K562 (cell line): ENCODE data around the gene TEAD4. TPM values are rescaled to one million over a fixed set of nuclear protein-coding genes. Genes with fewer than 3 reads are reported as not detected.
A peak's percentile ranks its signal among the peaks of the same experiment; 100 is the strongest.

Source experiments
- ATAC-seq: fragments of 200-7000 bp; cut with Tn5 transposase; 3 replicates; pipeline ENCODE4 v1.9.1; 2020; ENCODE audit warnings: moderate library complexity
- BruUV-seq: library from RNA; stranded (reverse); fragments of 400-500 nt; replicated peaks from 2 replicates; lab custom pipeline; 2021; lab: Mats Ljungman, UMichigan
- CTCF ChIA-PET: fragments of 300-600 bp; formaldehyde crosslinking; extraction: SDS; loops from one replicate; lab custom pipeline; 2021; ENCODE audit warnings: low intra/inter-chr PET ratio; lab: Yijun Ruan, JAX
- POLR2A ChIA-PET: fragments of 300-600, 350-650 bp; sonication (Branson Sonifier 250); formaldehyde crosslinking; extraction: SDS; loops from one replicate; lab custom pipeline; 2021; ENCODE audit warnings: antibody characterized with exemption, inconsistent platforms; lab: Yijun Ruan, JAX
- DNase-seq, 4 experiments: peaks; one replicate each; pipeline versions ENCODE4 v3.0.0 to v3.0.0-alpha.2; 2011 to 2018; ENCODE audit warnings: low spot score in 3 of 4, mixed read lengths in 3 of 4; ENCODE audit errors: extremely low read depth in 1 of 4
- FAIRE-seq: peaks from 2 replicates; lab custom pipeline; 2011; peaks lifted over from hg19 to GRCh38; lab: Jason Lieb, UNC
- H2AFZ ChIP-seq: 2 replicates; pipeline ENCODE4 v1.6.0; 2011; ENCODE audit warnings: low read depth, low read length, control low read depth, inconsistent platforms
- H3K27ac ChIP-seq: fragments of 200-600 bp; 3 replicates; pipeline ENCODE4 v1.8.0; 2011; ENCODE audit warnings: low read depth, mild to moderate bottlenecking, control low read depth, inconsistent platforms, low read length, moderate library complexity, mixed read lengths; ENCODE audit errors: extremely low read depth
- H3K27me3 ChIP-seq, 2 experiments: fragments of 300-600 bp in 1 of 2; 2 replicates in 1 of 2; 3 replicates in 1 of 2; pipeline versions ENCODE4 v1.6.0 to v1.8.0; 2011; ENCODE audit warnings: inconsistent platforms in 2 of 2, low read length in 2 of 2, mild to moderate bottlenecking in 1 of 2, mixed read lengths in 1 of 2, moderate library complexity in 1 of 2; ENCODE audit not compliant: control insufficient read depth in 2 of 2, insufficient read depth in 2 of 2
- H3K36me3 ChIP-seq: fragments of 300-600 bp; 3 replicates; pipeline ENCODE4 v1.8.0; 2011; ENCODE audit warnings: mild to moderate bottlenecking, low read length, inconsistent platforms; ENCODE audit not compliant: control insufficient read depth, insufficient read depth
- H3K4me1 ChIP-seq, 2 experiments: fragments of 200-600 bp in 1 of 2; replicated peaks in 1 of 2; 2 replicates in 1 of 2; 3 replicates in 1 of 2; pipeline versions ENCODE4 v1.5.1 to v1.8.0; 2011; ENCODE audit warnings: inconsistent platforms in 2 of 2, low read length in 2 of 2, mild to moderate bottlenecking in 1 of 2, mixed read lengths in 1 of 2, moderate library complexity in 1 of 2; ENCODE audit not compliant: control insufficient read depth in 2 of 2, insufficient read depth in 2 of 2
- H3K4me2 ChIP-seq: 2 replicates; pipeline ENCODE4 v1.6.1; 2011; ENCODE audit warnings: low read length, control low read depth, inconsistent platforms, mixed read lengths; ENCODE audit not compliant: insufficient read depth
- H3K4me3 ChIP-seq: fragments of 200-600 bp; sonication (generic), shearing (Covaris generic); 2 replicates; pipeline ENCODE4 v1.5.1; 2016; ENCODE audit warnings: control low read depth, inconsistent platforms
- H3K79me2 ChIP-seq: fragments of 200-600 bp; 3 replicates; pipeline ENCODE4 v1.8.0; 2011; ENCODE audit warnings: low read length, inconsistent platforms; ENCODE audit not compliant: control insufficient read depth, insufficient read depth
- H3K9ac ChIP-seq, 2 experiments: 2 replicates each; pipeline versions ENCODE4 v1.6.0 to v1.6.1; 2011; ENCODE audit warnings: low read depth in 2 of 2, low read length in 2 of 2, control low read depth in 1 of 2, inconsistent platforms in 1 of 2, mild to moderate bottlenecking in 1 of 2, mixed read lengths in 1 of 2; ENCODE audit not compliant: insufficient read depth in 1 of 2
- H3K9me1 ChIP-seq: one replicate; pipeline ENCODE4 v1.6.0; 2011; ENCODE audit warnings: inconsistent platforms, mild to moderate bottlenecking, low read length, moderate library complexity; ENCODE audit not compliant: control insufficient read depth, insufficient read depth
- H3K9me3 ChIP-seq: replicated peaks from 2 replicates; pipeline ENCODE4 v1.5.1; 2011; ENCODE audit warnings: low read depth, low read length, inconsistent platforms; ENCODE audit not compliant: control insufficient read depth, insufficient read depth
- H4K20me1 ChIP-seq: replicated peaks from 2 replicates; pipeline ENCODE4 v1.6.1; 2011; ENCODE audit warnings: low read length, inconsistent platforms, mixed read lengths; ENCODE audit not compliant: control insufficient read depth, insufficient read depth
- MYNN ChIP-seq, 2 experiments: sonication (generic); formaldehyde crosslinking in 1 of 2; IDR thresholded peaks; 2 replicates each; pipeline versions ENCODE4 v1.5.0 to v1.6.1; 2016 to 2020; ENCODE audit warnings: antibody characterized with exemption in 1 of 2, missing genetic modification reagents in 1 of 2
- WGBS: fragments of 100-300 bp; shearing (Covaris generic); methylation state at CpG from one replicate; pipeline ENCODE4 v1.1.6; 2016; ENCODE audit warnings: low coverage, mixed read lengths; ENCODE audit not compliant: insufficient coverage; ENCODE audit errors: missing lambda C conversion rate; 5-methylcytosine and 5-hydroxymethylcytosine counted together
- in situ Hi-C: fragments of 300-500 bp; cut with MboI; formaldehyde crosslinking; loops from 4 replicates; pipeline ENCODE4 v1.15.0; 2018; ENCODE audit warnings: inconsistent platforms, mixed read lengths
- intact Hi-C: fragments of 100-400 bp; cut with micrococcal nuclease; formaldehyde crosslinking; loops from 2 replicates; pipeline ENCODE4 v1.14.2; 2022
- polyA plus RNA-seq, 8 experiments: library from polyadenylated mRNA; depleted of rRNA in 4 of 8; stranded (reverse) in 5 of 8; unstranded in 3 of 8; fragments of >200 nt; fragmentation: Nextera tagmentation in 2 of 8; fragmentation: Illumina TruSeq in 1 of 8; extraction: Ambion mirVana in 2 of 8; extraction: Trizol in 1 of 8; gene quantifications; 2 replicates each; pipeline versions ENCODE4 v1.2.1 to v1.2.3, GENCODE V29; 2011 to 2014; ENCODE audit warnings: inconsistent platforms in 1 of 8, missing spikeins in 1 of 8
- total RNA-seq, 7 experiments: library from RNA; depleted of rRNA in 6 of 7; stranded (reverse); fragments of >200 nt in 6 of 7; fragmentation: Illumina TruSeq in 2 of 7; extraction: Trizol in 2 of 7; gene quantifications; 2 replicates each; pipeline versions ENCODE4 v1.2.1 to v1.2.3, GENCODE V29; 2011 to 2021; ENCODE audit warnings: low replicate concordance in 1 of 7
- TF ChIP-seq, protein P1 (sequence below), 2 experiments: fragments of 250-450 bp in 1 of 2; fragments of 450-650 bp in 1 of 2; sonication (Bioruptor Pico) in 1 of 2; IDR thresholded peaks; 2 replicates each; pipeline versions ENCODE4 v1.6.1 to v1.8.0; 2016 to 2021; ENCODE audit warnings: mild to moderate bottlenecking in 2 of 2, moderate library complexity in 2 of 2, missing compliant biosample characterization in 1 of 2, missing genetic modification characterization in 1 of 2

TEAD4 gene
- total and polyA plus RNA-seq, 9 of the 15 experiments (the other 6 are each of a cell fraction or from before 2014, with no cell fraction given) = 0.82 to 40.0 (median 17.0) TPM

DNA sequence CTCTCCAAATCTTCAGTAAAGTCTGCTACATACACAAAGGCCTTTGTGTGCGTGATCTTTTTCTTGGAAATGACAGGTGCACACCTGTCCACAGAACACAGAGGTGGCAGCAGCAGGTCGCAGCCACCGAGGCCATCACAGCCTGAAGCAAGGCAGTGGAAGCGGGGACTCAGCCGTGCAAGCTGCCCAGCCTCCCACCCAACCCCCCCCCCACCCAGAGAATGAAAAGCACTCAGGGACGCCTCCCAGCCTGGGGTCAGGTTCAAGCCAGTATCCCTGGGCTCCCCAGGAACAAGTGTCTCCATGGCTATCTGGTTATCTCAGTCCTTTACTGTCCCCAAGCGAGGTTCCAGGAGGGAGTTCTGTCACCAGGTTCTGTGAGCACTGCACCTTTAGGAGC lies 86.8 kb downstream of the TEAD4 start:
- ChIA-PET POLR2A (interaction anchor here (0.6 to 0.7 kb wide), 2 partner anchors 8 to 191 kb away, joined by 3 read pairs; no protein-coding TSS in a partner anchor), CTCF (interaction anchor here (0.6 kb wide), 1 partner anchor 356 kb away, joined by 4 read pairs; no protein-coding TSS in a partner anchor)
- no TSS peak for BruUV-seq
- 28% methylated on average over 4 of the region's 7 CpGs for WGBS
- Histone ChIP-seq H4K20me1 (peaks cover 7% of the 10 kb centered on the region; the same call in 1 of the 2 replicates), H3K27me3 (peaks cover 2 to 3% of the 10 kb centered on the region in 2 experiments; a peak in 2 of 5 replicates), H3K4me2 (no peak overlapping the region), H3K9ac (no peak overlapping the region), H3K27ac (no peak overlapping the region), H3K36me3 (peaks cover 8% of the 10 kb centered on the region; the same call in 1 of the 3 replicates), H3K9me3 (no peaks in the 10 kb centered on the region), H3K4me3 (no peak overlapping the region), H2AFZ (no peak overlapping the region), H3K4me1 (peaks cover 0 to 3% of the 10 kb centered on the region in 2 experiments; a peak in 2 of 5 replicates), H3K9me1 (no peaks in the 10 kb centered on the region), H3K79me2 (no peaks in the 10 kb centered on the region)
- intact Hi-C loops (no loop called here), in situ Hi-C loops (no loop called here)
- no peak for FAIRE-seq
- peak in 2 of 4 experiments; percentile 4 to 5 for DNase-seq
- ATAC-seq = no peak
- no peak for TF ChIP-seq MYNN (IDR thresholded peaks at IDR 0.05)
- TF ChIP-seq MYNN (CRISPR knock-in tag; IDR thresholded peaks at IDR 0.05) = no peak
- TF ChIP-seq, protein P1, sequence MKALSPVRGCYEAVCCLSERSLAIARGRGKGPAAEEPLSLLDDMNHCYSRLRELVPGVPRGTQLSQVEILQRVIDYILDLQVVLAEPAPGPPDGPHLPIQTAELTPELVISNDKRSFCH (CRISPR knock-in tag; IDR thresholded peaks at IDR 0.05) = no peak
- TF ChIP-seq, protein P1 (tag; IDR thresholded peaks at IDR 0.05) = no peak
